GM12891 (cell line): ENCODE results near the gene NGEF.

Experiments
- PAX5 ChIP-seq: IDR thresholded peaks from 2 replicates; pipeline ENCODE4 v1.6.1; 2011; ENCODE audit warnings: low read length, moderate library complexity, mild to moderate bottlenecking; ENCODE audit not compliant: insufficient read depth, severe bottlenecking
- POLR2A ChIP-seq: IDR thresholded peaks from 2 replicates; pipeline ENCODE4 v1.6.1; 2011; ENCODE audit warnings: low read depth, low read length, control low read depth
- POLR2AphosphoS5 ChIP-seq: IDR thresholded peaks from 2 replicates; pipeline ENCODE4 v1.6.1; 2011; ENCODE audit warnings: low read depth, low read length, control low read depth
- SPI1 ChIP-seq: IDR thresholded peaks from 2 replicates; pipeline ENCODE4 v1.6.1; 2011; ENCODE audit warnings: low read depth, low read length, control low read depth
- TAF1 ChIP-seq: IDR thresholded peaks from 2 replicates; pipeline ENCODE4 v1.6.1; 2011; ENCODE audit warnings: low read depth, low read length, control low read depth

DNA sequence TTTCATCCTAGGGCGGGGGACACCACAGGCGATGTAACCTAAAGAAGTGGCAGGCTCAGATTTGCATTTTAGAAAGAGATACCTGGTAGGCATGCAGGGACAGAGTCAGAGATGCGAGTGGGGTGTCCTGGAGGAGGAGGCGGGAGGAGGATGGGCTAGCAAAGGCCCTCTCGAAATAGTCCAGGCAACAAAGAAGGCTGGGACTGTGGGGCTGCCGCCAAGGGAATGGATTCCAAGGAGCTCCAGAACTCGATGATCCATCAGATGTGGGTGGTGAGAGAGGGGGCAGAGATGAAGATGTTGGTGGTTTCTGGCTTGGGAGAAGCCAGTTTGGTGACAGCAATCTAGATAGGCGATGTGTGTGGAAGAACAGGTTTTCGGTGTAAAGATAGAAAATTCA lies 34.6 kb upstream of the NGEF start:
- no peak for TF ChIP-seq POLR2A
- TF ChIP-seq POLR2AphosphoS5: no peak
- TF ChIP-seq TAF1: no peak
- TF ChIP-seq SPI1: no peak
- no peak for TF ChIP-seq PAX5
